Skeletal muscle tissue (tissue), 4 donors: ENCODE data around the gene TRAK2. TPM values are rescaled to one million over a fixed set of nuclear protein-coding genes. Genes with fewer than 3 reads are reported as not detected.
"Not testable (repeated sequence)": the region's sequence is repeated elsewhere in the genome, so short reads cannot be mapped to it uniquely, and the experiment has no call there.

Experiments used
- H3K27ac ChIP-seq: one replicate; pipeline ENCODE4 v1.7.0; 2013; ENCODE audit warnings: mild to moderate bottlenecking, low read depth, low read length, inconsistent platforms
- H3K27me3 ChIP-seq, 3 donors: one replicate each; pipeline ENCODE4 v1.7.0; 2013; ENCODE audit warnings: low read length in 3 of 3; ENCODE audit not compliant: control insufficient read depth in 3 of 3, insufficient read depth in 3 of 3
- H3K36me3 ChIP-seq, 3 donors: one replicate each; pipeline ENCODE4 v1.7.0; 2013; ENCODE audit warnings: low read length in 3 of 3; ENCODE audit not compliant: control insufficient read depth in 3 of 3, insufficient read depth in 3 of 3
- H3K4me1 ChIP-seq, 3 donors: one replicate each; pipeline ENCODE4 v1.7.0; 2013; ENCODE audit warnings: low read length in 3 of 3, mild to moderate bottlenecking in 3 of 3; ENCODE audit not compliant: control insufficient read depth in 3 of 3, insufficient read depth in 3 of 3
- H3K4me3 ChIP-seq, 3 donors: one replicate each; pipeline ENCODE4 v1.7.0; 2013; ENCODE audit warnings: low read length in 3 of 3
- H3K9ac ChIP-seq, 3 donors: one replicate each; pipeline ENCODE4 v1.7.0; 2013; ENCODE audit warnings: low read length in 3 of 3, mild to moderate bottlenecking in 3 of 3, moderate library complexity in 2 of 3, low read depth in 1 of 3
- H3K9me3 ChIP-seq, 3 donors: one replicate each; pipeline ENCODE4 v1.7.0; 2013; ENCODE audit warnings: low read length in 3 of 3; ENCODE audit not compliant: control insufficient read depth in 3 of 3
- total RNA-seq: library from RNA; depleted of rRNA; stranded (reverse); fragments of >200 nt; gene quantifications from one replicate; pipeline ENCODE4 v1.2.3, GENCODE V29; 2014
- donor health status: Osteomylitis.

TRAK2 gene
- total RNA-seq, 1 donor from 2014 or later = 32.9 TPM

GRCh38 chr2:201369318-201369717, 81.9 kb downstream of the TRAK2 start:
- not testable (repeated sequence) for H3K9ac ChIP-seq, H3K27me3 ChIP-seq, H3K9me3 ChIP-seq, H3K4me3 ChIP-seq, H3K36me3 ChIP-seq, H3K27ac ChIP-seq, H3K4me1 ChIP-seq

- Histone ChIP-seq H3K4me1 (no peaks in the 10 kb centered on the region), H3K27ac (no peak overlapping the region), H3K4me3 (no peak overlapping the region), H3K9me3 (no peaks in the 10 kb centered on the region), H3K36me3 (peaks cover 5 to 17% (median 6%) of the 10 kb centered on the region in 3 donors), H3K27me3 (no peaks in the 10 kb centered on the region), H3K9ac (no peak overlapping the region)
These were observed 85.1 kb downstream of the TRAK2 start for GRCh38 chr2:201366146-201366545.

- Histone ChIP-seq H3K27ac (no peak overlapping the region), H3K27me3 (no peaks in the 10 kb centered on the region), H3K4me1 (no peaks in the 10 kb centered on the region), H3K4me3 (no peak overlapping the region), H3K9me3 (no peaks in the 10 kb centered on the region), H3K9ac (no peak overlapping the region), H3K36me3 (peaks cover 7 to 18% (median 14%) of the 10 kb centered on the region in 3 donors)
These were observed 87.2 kb downstream of the TRAK2 start for GRCh38 chr2:201363857-201364560.

GRCh38 chr2:201362396-201362795, 88.9 kb downstream of the TRAK2 start:
- H3K27ac ChIP-seq = no peak overlapping the region
- no peaks in the 10 kb centered on the region for H3K4me1 ChIP-seq
- H3K9ac ChIP-seq = no peak overlapping the region
- H3K27me3 ChIP-seq = no peaks in the 10 kb centered on the region
- no peaks in the 10 kb centered on the region for H3K9me3 ChIP-seq
- H3K4me3 ChIP-seq = no peak overlapping the region
- H3K36me3 ChIP-seq = peaks cover 7 to 17% (median 16%) of the 10 kb centered on the region in 3 donors

GRCh38 chr2:201361078-201361733, 90.1 kb downstream of the TRAK2 start:
- H3K9ac ChIP-seq = no peak overlapping the region
- H3K4me3 ChIP-seq = no peak overlapping the region
- peaks cover 7 to 17% (median 16%) of the 10 kb centered on the region in 3 donors for H3K36me3 ChIP-seq
- H3K9me3 ChIP-seq = no peaks in the 10 kb centered on the region
- no peak overlapping the region for H3K27ac ChIP-seq
- no peaks in the 10 kb centered on the region for H3K27me3 ChIP-seq
- H3K4me1 ChIP-seq = peaks cover 0 to 4% (median 0%) of the 10 kb centered on the region in 3 donors

GRCh38 chr2:201360256-201360655, 91.0 kb downstream of the TRAK2 start:
- H3K36me3 ChIP-seq = peaks cover 7 to 17% (median 16%) of the 10 kb centered on the region in 3 donors
- H3K4me3 ChIP-seq = no peak overlapping the region
- peaks cover 0 to 4% (median 0%) of the 10 kb centered on the region in 3 donors for H3K4me1 ChIP-seq
- no peaks in the 10 kb centered on the region for H3K27me3 ChIP-seq
- no peak overlapping the region for H3K9ac ChIP-seq
- H3K27ac ChIP-seq = no peak overlapping the region
- no peaks in the 10 kb centered on the region for H3K9me3 ChIP-seq

GRCh38 chr2:201358684-201359083, 92.6 kb downstream of the TRAK2 start:
- Histone ChIP-seq H3K27ac (no peak overlapping the region), H3K4me1 (peaks cover 0 to 4% (median 0%) of the 10 kb centered on the region in 3 donors), H3K9ac (no peak overlapping the region), H3K27me3 (no peaks in the 10 kb centered on the region), H3K9me3 (no peaks in the 10 kb centered on the region), H3K36me3 (peaks cover 7 to 17% (median 16%) of the 10 kb centered on the region in 3 donors), H3K4me3 (no peak overlapping the region)

- Histone ChIP-seq H3K27ac (peak within 1 kb of the TSS; percentile 6), H3K27me3 (no peaks in the 10 kb centered on the region), H3K36me3 (peaks cover 2 to 16% (median 8%) of the 10 kb centered on the region in 3 donors), H3K9ac (no peak within 1 kb of the TSS), H3K9me3 (no peaks in the 10 kb centered on the region), H3K4me1 (peaks cover 0 to 4% (median 0%) of the 10 kb centered on the region in 3 donors), H3K4me3 (no peak within 1 kb of the TSS)
These were observed 94.0 kb downstream of the TRAK2 start, which contains the start of gene FLACC1 for GRCh38 chr2:201357221-201357620. TSS of gene FLACC1 (minus strand) at chr2:201357345. CDS start at chr2:201351404, 5,941 bp downstream.

GRCh38 chr2:201353116-201353515, 98.1 kb downstream of the TRAK2 start:
- Histone ChIP-seq H3K27me3 (no peaks in the 10 kb centered on the region), H3K4me3 (no peak overlapping the region), H3K27ac (no peak overlapping the region), H3K36me3 (peaks cover under 1 to 5% (median 3%) of the 10 kb centered on the region in 3 donors), H3K4me1 (peaks cover 0 to 4% (median 0%) of the 10 kb centered on the region in 3 donors), H3K9ac (no peak overlapping the region), H3K9me3 (no peaks in the 10 kb centered on the region)

- H3K4me3 ChIP-seq = no peak overlapping the region
- no peak overlapping the region for H3K9ac ChIP-seq
- H3K9me3 ChIP-seq = no peaks in the 10 kb centered on the region
- peaks cover 0 to 4% (median 2%) of the 10 kb centered on the region in 3 donors for H3K4me1 ChIP-seq
- H3K36me3 ChIP-seq = peaks cover 3 to 6% (median 5%) of the 10 kb centered on the region in 3 donors
- no peaks in the 10 kb centered on the region for H3K27me3 ChIP-seq
- H3K27ac ChIP-seq = no peak overlapping the region
These were observed 100.4 kb downstream of the TRAK2 start for GRCh38 chr2:201350879-201351278.
